HUES6 (cell line): ENCODE results near the gene RER1.

Experiments
- H3K27ac ChIP-seq: 2 replicates; pipeline ENCODE4 v1.7.0; 2013; ENCODE audit warnings: low read depth, mild to moderate bottlenecking, low read length, inconsistent platforms
- H3K27me3 ChIP-seq: 2 replicates; pipeline ENCODE4 v1.6.1; 2013; ENCODE audit warnings: low read length; ENCODE audit not compliant: control insufficient read depth, insufficient read depth
- H3K36me3 ChIP-seq: 2 replicates; pipeline ENCODE4 v1.6.1; 2013; ENCODE audit warnings: low read length; ENCODE audit not compliant: control insufficient read depth, insufficient read depth
- H3K4me1 ChIP-seq: 2 replicates; pipeline ENCODE4 v1.6.1; 2013; ENCODE audit warnings: low read length; ENCODE audit not compliant: control insufficient read depth, insufficient read depth
- H3K4me3 ChIP-seq: 2 replicates; pipeline ENCODE4 v1.5.1; 2013; ENCODE audit warnings: low read depth, low read length
- H3K9ac ChIP-seq: one replicate; pipeline ENCODE4 v1.6.1; 2013; ENCODE audit warnings: mild to moderate bottlenecking, low read length
- H3K9me3 ChIP-seq: 2 replicates; pipeline ENCODE4 v1.6.1; 2013; ENCODE audit warnings: low read depth, low read length; ENCODE audit not compliant: control insufficient read depth, insufficient read depth

The RER1 gene

DNA sequence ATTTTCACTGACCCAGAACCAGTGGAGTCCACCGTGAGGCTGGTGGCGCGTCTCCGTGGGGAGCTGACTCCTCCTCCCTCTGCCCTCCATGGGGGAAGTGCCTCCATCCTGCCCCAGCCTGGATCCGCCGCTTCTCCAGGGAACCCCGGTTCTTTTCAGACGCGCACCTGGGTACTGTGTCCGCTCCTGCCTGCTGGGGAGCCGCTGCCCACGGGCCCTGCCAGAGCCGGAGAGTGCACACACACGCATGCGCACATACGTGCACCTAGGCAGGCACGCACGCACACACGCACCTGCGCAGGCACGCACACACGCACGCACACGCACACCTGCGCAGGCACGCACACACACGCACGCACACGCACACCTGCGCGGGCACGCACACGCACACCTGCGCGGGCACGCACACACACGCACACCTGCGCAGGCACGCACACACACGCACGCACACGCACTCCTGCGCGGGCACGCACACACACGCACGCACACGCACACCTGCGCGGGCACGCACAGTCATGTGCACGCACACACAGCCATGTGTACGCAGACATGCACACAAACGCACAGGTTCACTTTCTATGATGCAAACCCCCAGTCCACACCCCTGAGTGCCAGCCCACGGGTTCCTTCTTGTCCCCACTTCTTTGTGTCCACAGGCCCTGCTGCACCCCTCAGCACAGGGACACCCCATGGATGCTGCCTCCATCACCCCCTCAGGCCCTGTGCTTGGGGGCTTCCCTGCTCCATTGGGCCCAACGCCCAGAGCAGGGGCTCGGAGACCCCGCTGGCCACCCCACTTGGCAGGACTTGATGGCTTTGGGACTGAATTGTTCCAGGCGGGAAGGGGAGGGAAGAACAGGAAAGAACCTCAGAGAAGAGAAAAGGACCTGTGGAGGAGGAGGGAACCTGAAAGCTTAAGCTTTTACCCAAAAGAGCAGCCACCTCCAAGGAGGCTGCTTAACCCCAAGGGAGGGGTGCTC lies 43.0 kb upstream of the RER1 start:
- H3K9me3 ChIP-seq = no peaks in the 10 kb centered on the region
- no peak overlapping the region for H3K4me3 ChIP-seq
- no peaks in the 10 kb centered on the region for H3K27me3 ChIP-seq
- H3K9ac ChIP-seq = no peak overlapping the region
- H3K27ac ChIP-seq = no peak overlapping the region
- no peaks in the 10 kb centered on the region for H3K4me1 ChIP-seq
- no peaks in the 10 kb centered on the region for H3K36me3 ChIP-seq

GRCh38 chr1:2349806-2350205 lies 41.8 kb upstream of the RER1 start:
- H3K27me3 ChIP-seq = no peaks in the 10 kb centered on the region
- H3K4me1 ChIP-seq = no peaks in the 10 kb centered on the region
- H3K9ac ChIP-seq = no peak overlapping the region
- no peak overlapping the region for H3K4me3 ChIP-seq
- H3K9me3 ChIP-seq = no peaks in the 10 kb centered on the region
- H3K36me3 ChIP-seq = no peaks in the 10 kb centered on the region
- no peak overlapping the region for H3K27ac ChIP-seq

DNA sequence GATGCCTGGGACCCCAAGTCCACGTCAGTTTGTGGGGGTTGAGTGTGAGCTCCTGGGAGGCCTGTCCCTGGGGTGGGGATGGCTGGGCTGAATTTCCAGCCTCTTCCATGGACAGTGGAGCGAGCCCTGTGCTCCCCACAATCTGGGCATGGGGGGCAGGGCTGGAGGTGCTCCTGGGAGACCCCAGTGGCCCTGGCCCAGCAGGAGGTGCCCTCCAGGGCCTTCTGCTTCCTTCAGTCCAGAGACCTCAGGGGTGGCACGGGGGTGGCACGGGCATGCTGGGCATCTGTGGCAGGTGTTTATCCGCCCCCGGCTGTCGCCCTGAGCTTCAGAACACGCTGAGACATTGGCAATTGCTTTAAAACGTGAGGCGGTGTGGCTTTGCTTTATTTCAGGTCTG lies 41.1 kb upstream of the RER1 start:
- Histone ChIP-seq H3K9me3 (no peaks in the 10 kb centered on the region), H3K36me3 (no peaks in the 10 kb centered on the region)

DNA sequence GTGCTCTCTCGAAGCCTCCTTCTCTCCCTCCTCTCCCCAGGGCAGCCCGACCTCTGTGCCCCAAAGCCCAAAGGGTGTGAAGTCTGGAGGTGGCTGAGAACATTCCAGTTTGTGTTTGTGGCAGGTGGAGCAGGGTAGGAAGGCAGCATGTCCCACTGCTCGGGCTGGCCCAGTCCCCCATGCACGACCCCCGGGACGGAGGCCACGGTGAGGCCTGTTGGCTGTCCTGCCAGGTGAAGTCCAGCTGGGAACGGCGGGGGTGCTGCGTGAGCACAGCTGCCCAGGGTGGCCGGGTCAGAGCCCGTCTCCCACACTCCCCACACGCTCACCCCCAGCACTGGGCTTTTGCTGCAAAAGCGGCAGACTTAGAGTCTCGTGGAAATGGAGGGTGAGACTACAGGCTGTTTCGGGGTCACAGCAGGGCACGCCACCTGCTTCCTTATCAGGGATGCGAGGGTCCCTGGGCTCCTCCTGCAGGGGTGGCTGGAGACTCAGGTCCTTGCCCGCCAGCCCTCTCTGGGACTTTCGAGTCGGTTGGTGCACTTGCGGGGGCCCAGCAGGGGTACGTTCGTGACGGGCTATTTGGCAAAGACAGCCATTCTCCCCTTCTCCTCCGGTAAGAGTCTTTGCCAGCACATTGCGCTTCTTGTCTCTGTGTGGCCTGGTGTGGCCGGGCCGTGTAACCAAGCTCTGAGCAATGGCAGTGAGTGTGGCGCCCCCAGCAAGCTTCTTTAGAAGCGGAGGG lies 40.6 kb upstream of the RER1 start:
- Histone ChIP-seq H3K27ac (no peak overlapping the region), H3K9ac (no peak overlapping the region)

More for the DNA sequence above, 41.1 kb upstream of the RER1 start:
- no peak overlapping the region for H3K9ac ChIP-seq
- no peak overlapping the region for H3K4me3 ChIP-seq
- H3K27ac ChIP-seq = no peak overlapping the region
- no peaks in the 10 kb centered on the region for H3K4me1 ChIP-seq
- H3K27me3 ChIP-seq = no peaks in the 10 kb centered on the region

GRCh38 chr1:2351723-2352122 lies 39.9 kb upstream of the RER1 start:
- no peak overlapping the region for H3K27ac ChIP-seq
- no peaks in the 10 kb centered on the region for H3K27me3 ChIP-seq
- no peak overlapping the region for H3K4me3 ChIP-seq
- no peaks in the 10 kb centered on the region for H3K9me3 ChIP-seq
- no peak overlapping the region for H3K9ac ChIP-seq
- H3K4me1 ChIP-seq = no peaks in the 10 kb centered on the region
- H3K36me3 ChIP-seq = no peaks in the 10 kb centered on the region

More for the DNA sequence above, 40.6 kb upstream of the RER1 start:
- Histone ChIP-seq H3K4me1 (no peaks in the 10 kb centered on the region), H3K4me3 (no peak overlapping the region), H3K36me3 (no peaks in the 10 kb centered on the region), H3K9me3 (no peaks in the 10 kb centered on the region), H3K27me3 (no peaks in the 10 kb centered on the region)

DNA sequence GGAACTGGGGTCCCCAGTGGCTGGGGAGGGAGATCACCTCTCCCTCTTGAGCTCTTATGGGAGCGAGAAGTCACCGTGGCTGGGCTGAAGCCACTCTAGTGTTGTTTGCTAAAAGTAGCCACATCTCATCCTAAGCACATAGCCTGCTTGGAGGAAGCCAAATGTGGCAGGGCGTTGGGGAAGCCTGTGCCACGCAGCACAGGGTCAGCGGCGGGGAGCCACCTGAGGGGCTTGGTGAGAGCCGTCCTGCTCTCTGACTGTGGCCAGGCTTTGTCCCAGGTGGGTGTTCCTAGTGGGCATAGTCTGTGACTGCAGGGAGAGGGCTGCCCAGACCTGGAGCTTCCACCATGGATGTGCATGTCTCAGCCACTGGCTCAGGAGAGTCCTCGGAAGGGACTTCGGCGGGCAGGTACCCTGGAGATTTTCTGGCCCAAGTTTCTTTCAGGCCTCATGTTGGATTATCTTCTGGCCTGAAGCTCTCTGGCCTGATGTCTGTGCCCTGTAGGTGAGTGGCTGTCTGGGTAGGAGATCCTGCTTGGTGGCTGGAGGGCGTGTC lies 39.2 kb upstream of the RER1 start:
- H3K9me3 ChIP-seq = no peaks in the 10 kb centered on the region
- no peaks in the 10 kb centered on the region for H3K4me1 ChIP-seq
- H3K9ac ChIP-seq = no peak overlapping the region
- H3K27ac ChIP-seq = no peak overlapping the region
- H3K27me3 ChIP-seq = no peaks in the 10 kb centered on the region
- no peaks in the 10 kb centered on the region for H3K36me3 ChIP-seq
- H3K4me3 ChIP-seq = no peak overlapping the region

DNA sequence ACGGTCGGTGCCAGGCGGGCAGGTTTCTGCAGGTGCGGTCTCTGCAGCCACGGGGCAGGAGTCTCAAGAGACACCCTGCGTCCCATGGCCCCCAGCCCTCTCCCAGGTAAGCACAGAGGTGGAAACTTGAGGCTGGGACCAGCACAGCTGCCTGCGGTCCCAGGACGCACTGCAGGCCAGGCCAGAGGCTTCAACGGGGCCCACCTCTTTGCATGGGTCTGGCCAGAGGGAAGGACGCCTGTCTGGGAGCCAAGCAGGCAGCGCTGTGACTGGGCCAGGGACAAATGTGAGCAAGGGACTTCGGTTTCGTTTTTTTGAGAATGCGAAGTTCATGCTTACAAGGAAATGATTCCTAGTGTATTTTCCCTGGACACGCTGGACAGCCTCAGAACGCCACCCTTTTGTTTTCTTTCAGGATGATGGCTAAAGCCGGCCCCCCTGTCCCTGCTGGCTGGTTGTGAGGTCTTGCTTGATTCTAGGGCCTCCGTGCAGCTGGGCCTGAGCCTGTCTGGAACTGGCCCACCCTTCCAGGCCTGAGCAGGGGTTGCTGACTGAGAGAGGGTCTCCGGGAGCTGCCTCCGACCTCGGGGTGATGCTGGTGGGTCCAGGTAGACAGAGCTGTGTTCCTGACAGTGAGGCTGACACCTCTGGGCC lies 38.6 kb upstream of the RER1 start:
- Histone ChIP-seq H3K27ac (no peak overlapping the region), H3K27me3 (no peaks in the 10 kb centered on the region), H3K4me3 (no peak overlapping the region), H3K9me3 (no peaks in the 10 kb centered on the region), H3K9ac (no peak overlapping the region), H3K4me1 (no peaks in the 10 kb centered on the region), H3K36me3 (no peaks in the 10 kb centered on the region)

GRCh38 chr1:2353551-2354438 lies 37.8 kb upstream of the RER1 start:
- Histone ChIP-seq H3K9me3 (no peaks in the 10 kb centered on the region), H3K36me3 (no peaks in the 10 kb centered on the region), H3K4me3 (no peak overlapping the region), H3K9ac (no peak overlapping the region), H3K27ac (no peak overlapping the region), H3K27me3 (no peaks in the 10 kb centered on the region), H3K4me1 (no peaks in the 10 kb centered on the region)

DNA sequence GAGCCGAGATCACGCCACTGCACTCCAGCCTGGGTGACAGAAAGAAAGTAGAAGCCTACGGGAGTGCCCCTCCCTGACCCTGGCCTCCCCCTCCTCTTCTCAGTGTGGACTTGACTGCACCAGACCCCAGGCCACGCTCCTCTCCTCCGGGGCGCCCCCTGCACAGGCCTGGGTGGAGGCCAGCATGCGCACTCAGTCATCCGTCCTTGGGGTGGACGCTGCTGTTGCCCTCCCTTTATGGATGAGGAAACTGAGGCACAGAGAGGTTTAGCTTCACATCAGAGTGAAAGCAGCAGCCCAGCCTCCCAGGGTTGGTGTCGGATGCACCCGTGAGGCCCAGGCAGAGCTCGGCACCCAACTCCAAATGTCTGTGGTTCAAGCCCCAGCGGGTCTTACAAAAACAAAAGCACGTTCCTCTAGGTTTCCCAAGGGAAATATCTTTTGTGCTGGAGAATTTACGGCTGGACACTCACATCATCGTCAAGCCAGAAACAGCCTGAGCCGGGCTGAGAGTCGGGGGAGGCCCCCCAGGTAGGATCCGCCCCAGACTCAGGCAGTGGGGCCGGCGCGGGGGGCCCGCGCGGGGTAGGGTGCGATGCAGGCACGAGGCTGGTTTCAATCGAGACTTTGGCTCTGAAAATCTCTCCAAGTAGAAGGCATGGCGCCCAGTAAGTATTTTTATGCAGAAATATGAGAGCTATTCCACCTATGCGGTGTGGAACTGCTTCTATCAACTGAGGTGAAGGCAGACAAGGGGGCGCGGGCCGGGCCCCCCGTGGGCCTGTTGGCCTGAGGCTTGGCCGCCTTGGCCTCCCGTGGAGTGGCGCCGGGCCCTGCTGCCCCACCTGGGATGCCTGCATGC lies 36.9 kb upstream of the RER1 start:
- Histone ChIP-seq H3K36me3 (no peaks in the 10 kb centered on the region), H3K9me3 (no peaks in the 10 kb centered on the region), H3K4me3 (no peak overlapping the region), H3K9ac (no peak overlapping the region), H3K4me1 (no peaks in the 10 kb centered on the region), H3K27me3 (no peaks in the 10 kb centered on the region), H3K27ac (no peak overlapping the region)
